ACC112 (cell line): Measurements from ENCODE around the gene YWHAB.

ENCODE experiments used
- H2AFZ ChIP-seq: fragments of 200-600 bp; sonication (generic); one replicate; pipeline ENCODE4 v1.6.0; 2017; ENCODE audit warnings: antibody characterized with exemption, low read length; ENCODE audit not compliant: unreplicated experiment
- H3K27ac ChIP-seq: fragments of 200-600 bp; sonication (generic); 2 replicates; pipeline ENCODE4 v1.5.1; 2014; ENCODE audit warnings: low read depth, mild to moderate bottlenecking, antibody characterized with exemption, low read length, moderate library complexity
- H3K27me3 ChIP-seq: fragments of 200-600 bp; sonication (generic); 2 replicates; pipeline ENCODE4 v1.6.1; 2014; ENCODE audit warnings: mild to moderate bottlenecking, antibody characterized with exemption, low read length, moderate library complexity, mixed read lengths; ENCODE audit not compliant: insufficient read depth
- H3K36me3 ChIP-seq: fragments of 200-600 bp; sonication (generic); 2 replicates; pipeline ENCODE4 v1.6.1; 2016; ENCODE audit warnings: mild to moderate bottlenecking, antibody characterized with exemption, low read length, moderate library complexity, mixed read lengths; ENCODE audit not compliant: insufficient read depth
- H3K4me1 ChIP-seq: fragments of 200-600 bp; sonication (generic); one replicate; pipeline ENCODE4 v1.6.1; 2016; ENCODE audit warnings: low read length, mixed read lengths; ENCODE audit not compliant: insufficient read depth, unreplicated experiment, control insufficient read depth
- H3K4me3 ChIP-seq: fragments of 200-600 bp; sonication (generic); 2 replicates; pipeline ENCODE4 v1.5.1; 2014; ENCODE audit warnings: mild to moderate bottlenecking, low read depth, low read length
- H3K79me2 ChIP-seq: fragments of 200-600 bp; sonication (generic); one replicate; pipeline ENCODE4 v1.6.0; 2016; ENCODE audit warnings: low read length; ENCODE audit not compliant: control insufficient read depth, unreplicated experiment, insufficient read depth

The YWHAB gene

GRCh38 chr20:44931911-44932310 is 46.4 kb downstream of the YWHAB start:
- Histone ChIP-seq H3K36me3 (0 out of 2 replicates have a peak, but pooled peaks cover 7% of the 10 kb centered on the region), H3K27ac (no peak overlapping the region), H3K27me3 (no peaks in the 10 kb centered on the region), H3K79me2 (no peaks in the 10 kb centered on the region), H2AFZ (no peak overlapping the region), H3K4me1 (no peaks in the 10 kb centered on the region), H3K4me3 (no peak overlapping the region)

DNA sequence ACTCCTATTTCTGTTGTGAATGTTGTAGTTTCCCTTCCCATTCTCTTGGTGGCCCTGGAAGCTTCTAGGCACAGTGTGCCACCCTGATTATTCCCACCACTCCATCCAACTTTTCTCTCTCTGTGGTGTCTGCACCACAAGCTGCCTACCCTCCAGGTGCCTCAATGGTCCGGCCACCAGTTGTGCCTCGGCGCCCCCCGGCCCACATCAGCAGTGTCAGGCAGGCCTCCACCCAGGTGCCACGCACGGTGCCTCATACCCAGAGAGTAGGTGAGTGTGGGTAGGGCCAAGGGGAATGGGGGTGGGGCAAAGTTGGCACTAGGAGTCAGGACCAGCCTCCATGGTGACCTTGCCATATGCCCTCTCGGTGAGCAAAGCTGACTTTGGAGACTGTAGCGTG is 47.4 kb downstream of the YWHAB start:
- no peak overlapping the region for H3K27ac ChIP-seq
- no peaks in the 10 kb centered on the region for H3K79me2 ChIP-seq
- H3K4me1 ChIP-seq: no peaks in the 10 kb centered on the region
- H3K27me3 ChIP-seq: no peaks in the 10 kb centered on the region
- 0 out of 2 replicates have a peak, but pooled peaks cover 7% of the 10 kb centered on the region for H3K36me3 ChIP-seq
- H3K4me3 ChIP-seq: no peak overlapping the region
- H2AFZ ChIP-seq: no peak overlapping the region

DNA sequence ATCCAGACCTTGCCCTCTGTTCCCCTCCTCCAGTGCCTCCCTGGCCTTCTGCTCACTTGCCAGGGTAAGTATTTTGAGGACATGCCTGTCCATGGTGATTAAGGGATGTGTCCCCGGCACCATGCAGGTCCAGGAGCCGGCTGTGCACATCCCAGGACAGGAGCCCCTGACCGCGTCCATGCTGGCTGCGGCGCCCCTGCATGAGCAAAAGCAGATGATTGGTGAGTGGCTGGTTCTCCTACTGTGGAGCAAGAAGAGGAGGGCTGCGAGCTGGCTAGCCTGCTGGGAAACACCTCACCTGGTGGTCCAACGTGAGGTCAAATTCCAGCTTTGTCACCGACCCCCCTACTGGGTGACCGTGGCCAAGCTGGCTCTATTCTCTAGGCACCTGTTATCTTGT is 51.0 kb downstream of the YWHAB start:
- no peak overlapping the region for H3K27ac ChIP-seq
- no peak overlapping the region for H3K4me3 ChIP-seq
- 0 out of 2 replicates have a peak, but pooled peaks cover 7% of the 10 kb centered on the region for H3K36me3 ChIP-seq
- H3K4me1 ChIP-seq: peaks cover 13% of the 10 kb centered on the region
- no peaks in the 10 kb centered on the region for H3K79me2 ChIP-seq
- H2AFZ ChIP-seq: no peak overlapping the region
- no peaks in the 10 kb centered on the region for H3K27me3 ChIP-seq

DNA sequence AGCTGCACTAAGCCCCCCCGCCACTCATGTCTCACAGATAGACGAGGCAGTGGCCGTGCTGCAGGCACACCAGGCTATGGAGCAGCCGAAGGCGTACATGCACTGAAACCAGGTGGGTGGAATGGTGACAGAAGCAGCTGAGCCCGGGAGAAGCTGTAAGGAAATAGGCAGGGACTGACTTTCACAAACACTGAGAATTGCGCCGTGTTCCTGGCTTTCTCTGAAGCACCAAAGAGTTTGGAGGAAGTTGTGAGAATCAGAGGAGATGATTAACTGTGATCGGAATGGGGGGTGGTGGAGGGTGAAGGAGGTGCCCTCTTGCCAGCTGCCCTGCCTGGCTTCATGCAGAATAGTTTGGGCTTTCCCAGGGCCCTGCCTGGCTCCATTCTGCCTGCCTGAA is 53.1 kb downstream of the YWHAB start:
- no peak overlapping the region for H3K27ac ChIP-seq
- peaks cover 13% of the 10 kb centered on the region for H3K4me1 ChIP-seq
- peaks cover 13% of the 10 kb centered on the region; the same call in 1 of the 2 replicates for H3K36me3 ChIP-seq
- H3K27me3 ChIP-seq: no peaks in the 10 kb centered on the region
- no peak overlapping the region for H3K4me3 ChIP-seq
- H2AFZ ChIP-seq: no peak overlapping the region
- H3K79me2 ChIP-seq: no peaks in the 10 kb centered on the region

- H3K27ac ChIP-seq: no peak overlapping the region
- H3K4me1 ChIP-seq: peaks cover 13% of the 10 kb centered on the region
- H2AFZ ChIP-seq: no peak overlapping the region
- no peak overlapping the region for H3K4me3 ChIP-seq
- H3K36me3 ChIP-seq: peaks cover 21% of the 10 kb centered on the region; the same call in 1 of the 2 replicates
- H3K79me2 ChIP-seq: no peaks in the 10 kb centered on the region
- no peaks in the 10 kb centered on the region for H3K27me3 ChIP-seq
Measured at GRCh38 chr20:44941120-44941691, 55.7 kb downstream of the YWHAB start.

- no peaks in the 10 kb centered on the region for H3K27me3 ChIP-seq
- H3K79me2 ChIP-seq: no peaks in the 10 kb centered on the region
- H3K4me3 ChIP-seq: no peak overlapping the region
- no peak overlapping the region for H2AFZ ChIP-seq
- no peak overlapping the region for H3K27ac ChIP-seq
- H3K36me3 ChIP-seq: peaks cover 27% of the 10 kb centered on the region; the same call in 1 of the 2 replicates
- peaks cover 13% of the 10 kb centered on the region for H3K4me1 ChIP-seq
Measured at GRCh38 chr20:44942264-44942973, 56.9 kb downstream of the YWHAB start.

GRCh38 chr20:44943828-44944227 is 58.3 kb downstream of the YWHAB start:
- peaks cover 6% of the 10 kb centered on the region for H3K4me1 ChIP-seq
- H3K79me2 ChIP-seq: no peaks in the 10 kb centered on the region
- no peak overlapping the region for H2AFZ ChIP-seq
- H3K4me3 ChIP-seq: no peak overlapping the region
- H3K27me3 ChIP-seq: no peaks in the 10 kb centered on the region
- peaks cover 27% of the 10 kb centered on the region; the same call in 1 of the 2 replicates for H3K36me3 ChIP-seq
- H3K27ac ChIP-seq: no peak overlapping the region

DNA sequence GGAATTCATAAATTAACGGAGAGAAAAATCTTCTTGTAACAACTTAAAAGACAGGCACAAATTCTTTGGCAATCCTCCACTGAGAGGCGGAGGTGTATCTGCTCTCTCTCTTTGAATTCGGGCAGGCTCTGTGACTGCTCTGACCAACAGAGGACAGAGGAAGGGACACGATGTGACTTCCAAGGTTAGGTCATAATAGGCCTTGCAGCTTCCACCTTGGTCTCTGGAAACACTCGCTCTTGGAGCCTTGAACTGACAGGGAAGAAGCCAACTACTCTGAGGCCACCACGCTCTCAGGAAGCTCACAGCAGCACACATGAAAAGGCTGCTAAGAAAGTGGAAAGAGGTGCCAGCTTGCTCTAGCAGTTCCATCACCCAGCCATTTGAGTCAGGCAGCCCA is 59.8 kb downstream of the YWHAB start:
- no peaks in the 10 kb centered on the region for H3K4me1 ChIP-seq
- H3K27ac ChIP-seq: no peak overlapping the region
- H3K27me3 ChIP-seq: no peaks in the 10 kb centered on the region
- peaks cover 27% of the 10 kb centered on the region; the same call in 1 of the 2 replicates for H3K36me3 ChIP-seq
- H3K4me3 ChIP-seq: no peak overlapping the region
- H3K79me2 ChIP-seq: no peaks in the 10 kb centered on the region
- H2AFZ ChIP-seq: no peak overlapping the region

DNA sequence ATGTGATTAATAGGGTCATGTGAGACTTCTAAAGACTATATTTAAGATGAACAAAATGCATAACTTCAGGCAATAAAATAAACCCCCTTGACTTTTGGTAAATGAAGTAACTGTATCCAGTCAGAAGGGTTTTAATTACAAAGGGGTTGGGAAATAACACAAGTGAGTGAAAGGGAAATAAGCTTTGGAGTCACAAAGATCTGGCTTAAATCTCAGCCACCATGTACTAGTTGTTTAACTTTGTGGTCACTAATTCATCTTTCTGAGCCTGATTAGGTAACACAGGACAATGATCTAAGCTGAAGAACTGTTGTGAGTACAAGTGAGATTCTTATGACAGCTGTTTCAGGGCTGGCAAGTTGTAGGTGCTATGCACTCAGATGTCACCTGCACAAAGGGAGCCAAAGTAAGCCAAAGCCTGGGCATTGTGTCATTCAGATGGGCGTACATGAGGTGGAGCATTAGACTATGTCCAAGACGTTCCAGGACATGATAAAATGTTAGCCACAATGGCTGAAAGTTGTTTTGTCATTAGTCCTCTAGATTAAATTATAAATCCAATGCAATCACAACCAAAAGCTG is 60.9 kb downstream of the YWHAB start:
- Histone ChIP-seq H3K4me3 (no peak overlapping the region), H3K36me3 (peaks cover 27% of the 10 kb centered on the region; the same call in 1 of the 2 replicates), H3K4me1 (no peaks in the 10 kb centered on the region), H2AFZ (no peak overlapping the region), H3K27me3 (no peaks in the 10 kb centered on the region), H3K79me2 (no peaks in the 10 kb centered on the region), H3K27ac (no peak overlapping the region)

DNA sequence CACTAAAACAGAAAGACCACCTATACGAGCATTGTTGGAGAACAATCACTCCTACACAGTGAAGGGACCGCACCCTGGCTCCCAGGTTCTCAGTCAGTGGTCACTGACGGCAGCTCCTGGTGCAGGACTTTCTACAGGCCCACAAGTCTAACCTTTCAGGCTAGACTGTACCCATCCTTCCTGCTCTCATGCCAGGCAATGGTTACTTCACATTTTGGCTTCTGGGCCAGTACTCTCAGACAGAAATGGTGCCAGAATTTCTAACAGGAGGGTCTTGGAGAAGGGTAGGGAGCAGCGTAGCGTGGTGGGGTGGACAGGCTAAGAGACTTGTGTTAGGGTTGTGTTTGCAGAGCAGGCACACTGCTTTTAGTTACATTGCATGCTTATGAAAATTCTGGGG is 62.6 kb downstream of the YWHAB start:
- H3K27ac ChIP-seq: no peak overlapping the region
- H3K27me3 ChIP-seq: no peaks in the 10 kb centered on the region
- H3K4me3 ChIP-seq: no peak overlapping the region
- H2AFZ ChIP-seq: no peak overlapping the region
- H3K79me2 ChIP-seq: no peaks in the 10 kb centered on the region
- no peaks in the 10 kb centered on the region for H3K4me1 ChIP-seq
- H3K36me3 ChIP-seq: peaks cover 21% of the 10 kb centered on the region

DNA sequence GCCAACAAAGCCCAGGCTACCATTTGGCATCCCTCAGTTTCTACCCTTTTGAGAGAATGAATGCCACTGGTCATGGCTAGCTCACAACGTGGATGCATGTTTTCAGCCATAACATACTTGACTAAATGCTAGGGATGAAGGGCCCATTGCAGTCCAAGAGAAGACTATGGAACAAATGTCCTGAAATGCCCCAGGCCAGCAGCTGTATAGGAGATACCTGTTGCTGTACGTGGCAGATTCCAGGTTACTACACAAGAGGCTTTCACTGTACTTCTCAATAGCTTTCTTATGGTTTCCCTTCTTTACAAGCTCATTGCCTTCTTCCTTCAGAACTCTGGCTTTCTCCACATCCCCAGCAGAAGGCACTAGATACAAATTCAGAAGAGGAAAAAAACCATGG is 63.0 kb downstream of the YWHAB start:
- Histone ChIP-seq H3K4me1 (no peaks in the 10 kb centered on the region), H3K4me3 (no peak overlapping the region), H3K79me2 (no peaks in the 10 kb centered on the region), H3K27ac (no peak overlapping the region), H2AFZ (no peak overlapping the region), H3K36me3 (peaks cover 21% of the 10 kb centered on the region), H3K27me3 (no peaks in the 10 kb centered on the region)
